Measurements from ENCODE around the gene EMILIN1. TPM values are rescaled to one million over a fixed set of nuclear protein-coding genes. Genes with fewer than 3 reads are reported as not detected.
A peak's percentile ranks its signal among the peaks of the same experiment; 100 is the strongest.

EMILIN1 gene
- total RNA-seq, 4 donors from 2014 or later = 7.9 to 32.2 (median 13.3) TPM

DNA sequence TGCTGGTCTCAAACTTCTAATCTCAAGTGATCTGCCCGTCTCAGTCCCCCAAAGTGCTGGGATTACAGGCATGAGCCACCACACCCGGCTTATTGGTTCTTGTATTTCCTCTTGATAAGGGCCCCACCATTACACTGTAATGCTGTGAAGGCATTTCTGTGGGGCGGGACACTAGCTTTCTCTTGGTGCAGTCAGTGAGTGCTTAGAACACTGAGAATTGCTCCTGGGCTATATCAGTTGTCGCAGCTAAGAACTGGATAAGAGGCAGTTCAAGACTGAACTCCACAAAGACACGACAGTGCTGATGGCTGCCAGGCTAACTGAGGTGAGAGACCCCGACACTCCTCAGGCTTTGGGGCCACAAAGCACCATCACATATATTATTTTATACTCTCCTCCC, 10.2 kb downstream of the EMILIN1 start:
- Histone ChIP-seq H3K4me1 (peaks cover 0 to 36% (median 10%) of the 10 kb centered on the region in 4 donors), H3K27ac (peak overlapping the region in 3 of 4 donors; percentile 6 to 96 (median 81)), H3K27me3 (no peaks in the 10 kb centered on the region), H3K9me3 (no peaks in the 10 kb centered on the region), H3K36me3 (no peaks in the 10 kb centered on the region), H3K4me3 (peak overlapping the region in 3 of 4 donors; percentile 2 to 88 (median 65))
- TF ChIP-seq, protein P1, sequence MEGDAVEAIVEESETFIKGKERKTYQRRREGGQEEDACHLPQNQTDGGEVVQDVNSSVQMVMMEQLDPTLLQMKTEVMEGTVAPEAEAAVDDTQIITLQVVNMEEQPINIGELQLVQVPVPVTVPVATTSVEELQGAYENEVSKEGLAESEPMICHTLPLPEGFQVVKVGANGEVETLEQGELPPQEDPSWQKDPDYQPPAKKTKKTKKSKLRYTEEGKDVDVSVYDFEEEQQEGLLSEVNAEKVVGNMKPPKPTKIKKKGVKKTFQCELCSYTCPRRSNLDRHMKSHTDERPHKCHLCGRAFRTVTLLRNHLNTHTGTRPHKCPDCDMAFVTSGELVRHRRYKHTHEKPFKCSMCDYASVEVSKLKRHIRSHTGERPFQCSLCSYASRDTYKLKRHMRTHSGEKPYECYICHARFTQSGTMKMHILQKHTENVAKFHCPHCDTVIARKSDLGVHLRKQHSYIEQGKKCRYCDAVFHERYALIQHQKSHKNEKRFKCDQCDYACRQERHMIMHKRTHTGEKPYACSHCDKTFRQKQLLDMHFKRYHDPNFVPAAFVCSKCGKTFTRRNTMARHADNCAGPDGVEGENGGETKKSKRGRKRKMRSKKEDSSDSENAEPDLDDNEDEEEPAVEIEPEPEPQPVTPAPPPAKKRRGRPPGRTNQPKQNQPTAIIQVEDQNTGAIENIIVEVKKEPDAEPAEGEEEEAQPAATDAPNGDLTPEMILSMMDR (IDR thresholded peaks at IDR 0.05) = no peak
- TF ChIP-seq POLR2A (IDR thresholded peaks at IDR 0.05) = peak; percentile 28 to 35
- no peak for DNase-seq

DNA sequence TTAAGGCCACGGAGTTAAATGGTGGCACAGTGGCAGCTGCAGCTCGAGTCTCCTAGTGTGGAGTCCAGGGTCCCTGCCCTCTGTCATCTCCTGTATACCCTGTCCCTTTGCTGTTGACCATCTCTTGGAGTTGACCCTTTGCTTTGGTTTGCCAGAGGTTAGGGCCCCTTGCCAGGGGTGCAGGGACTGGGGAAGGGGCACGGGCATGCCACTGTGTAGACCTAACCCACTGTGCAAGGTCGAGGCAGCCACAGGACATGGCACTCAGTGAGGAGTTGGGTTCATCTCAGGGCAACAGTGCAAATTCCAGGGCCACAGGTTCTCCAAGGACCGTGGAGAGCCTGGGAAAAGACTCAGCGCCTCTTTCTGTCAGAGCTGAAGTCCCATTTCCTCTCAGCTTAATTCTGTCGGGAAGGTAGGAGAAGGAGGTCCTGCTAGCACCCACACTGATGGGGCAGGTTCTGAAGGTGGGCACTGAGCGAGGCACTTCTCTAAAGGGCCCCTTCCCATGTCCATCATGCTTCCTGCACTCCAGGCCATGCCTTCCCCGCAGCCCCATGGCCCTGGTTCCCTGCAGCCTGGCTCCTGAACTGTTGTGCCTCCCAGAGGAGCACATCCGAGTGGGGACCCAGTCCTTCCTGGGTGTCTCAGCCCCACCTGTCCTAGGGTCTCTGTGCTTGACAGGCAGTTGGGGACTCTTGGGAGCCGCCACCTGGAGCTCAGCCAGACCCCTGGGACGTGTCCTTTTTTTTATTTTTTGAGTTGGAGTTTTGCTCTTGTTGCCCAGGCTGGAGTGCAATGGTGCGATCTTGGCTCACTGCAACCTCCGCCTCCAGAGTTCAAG, 10.9 kb downstream of the EMILIN1 start:
- no peak for TF ChIP-seq POLR2A (IDR thresholded peaks at IDR 0.05)
- TF ChIP-seq, protein P1 (IDR thresholded peaks at IDR 0.05) = no peak
- no peaks in the 10 kb centered on the region for H3K9me3 ChIP-seq
- H3K4me3 ChIP-seq = peak overlapping the region in 3 of 4 donors; percentile 10 to 88 (median 65)
- peaks cover 0 to 35% (median 11%) of the 10 kb centered on the region in 4 donors for H3K4me1 ChIP-seq
- H3K27ac ChIP-seq = peak overlapping the region in 3 of 4 donors; percentile 6 to 96 (median 81)
- H3K27me3 ChIP-seq = no peaks in the 10 kb centered on the region
- no peaks in the 10 kb centered on the region for H3K36me3 ChIP-seq
- DNase-seq = no peak

DNA sequence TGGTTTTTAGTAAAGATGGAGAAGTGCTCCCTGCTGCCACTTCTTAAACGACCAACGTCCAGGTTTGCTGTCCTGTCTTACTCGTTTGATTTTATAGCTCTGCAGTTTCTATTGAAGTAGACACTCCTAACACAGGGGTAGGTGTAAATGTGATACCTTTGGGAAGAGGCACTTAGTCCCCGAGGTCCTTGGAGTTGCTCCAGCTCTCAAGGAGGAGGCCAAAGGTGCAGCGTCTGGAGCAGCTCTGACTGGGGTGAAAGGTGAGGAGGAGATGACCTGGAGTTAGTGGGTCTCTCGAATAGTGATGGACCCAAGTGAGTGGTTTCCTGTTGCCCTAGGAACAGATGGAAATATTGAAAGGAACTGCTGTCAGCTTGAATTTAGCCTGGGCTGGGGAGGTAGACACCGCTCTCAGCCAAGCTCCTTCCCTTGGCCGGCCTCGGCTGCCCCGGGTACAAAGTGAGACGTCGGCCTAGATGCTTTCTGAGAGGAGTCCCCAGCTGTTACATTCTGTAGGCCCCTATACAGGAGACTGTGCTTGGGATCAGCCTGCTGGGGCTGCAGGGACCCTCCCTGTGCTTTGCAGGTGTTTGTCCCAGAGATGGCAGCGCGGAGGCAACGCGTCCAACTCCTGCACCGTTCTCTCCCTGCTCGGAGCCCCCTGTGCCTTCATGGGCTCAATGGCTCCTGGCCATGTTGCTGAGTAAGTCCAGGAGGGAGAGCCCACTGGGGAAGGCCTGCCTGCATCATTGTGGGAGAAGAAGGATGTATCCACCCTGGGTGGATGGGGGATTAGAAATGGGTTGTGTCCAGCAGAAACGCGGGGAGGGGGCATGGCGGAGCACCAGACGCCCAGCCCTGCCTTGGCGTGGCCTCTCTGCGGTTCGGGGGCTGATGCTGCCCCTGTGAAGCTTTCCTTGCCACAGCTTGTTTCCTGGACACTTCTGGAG, 13.6 kb downstream of the EMILIN1 start:
- DNase-seq = no peak
- Histone ChIP-seq H3K4me3 (peak overlapping the region in 2 of 4 donors; percentile 21 to 88), H3K36me3 (peaks cover 0 to 8% (median 0%) of the 10 kb centered on the region in 3 donors), H3K9me3 (no peaks in the 10 kb centered on the region), H3K4me1 (peaks cover 4 to 41% (median 8%) of the 10 kb centered on the region in 4 donors), H3K27me3 (no peaks in the 10 kb centered on the region), H3K27ac (peak overlapping the region in 3 of 4 donors; percentile 40 to 96 (median 86))
- peak in 1 of 2 donors; percentile 34 for TF ChIP-seq POLR2A (IDR thresholded peaks at IDR 0.05)
- TF ChIP-seq, protein P1 (IDR thresholded peaks at IDR 0.05) = no peak

DNA sequence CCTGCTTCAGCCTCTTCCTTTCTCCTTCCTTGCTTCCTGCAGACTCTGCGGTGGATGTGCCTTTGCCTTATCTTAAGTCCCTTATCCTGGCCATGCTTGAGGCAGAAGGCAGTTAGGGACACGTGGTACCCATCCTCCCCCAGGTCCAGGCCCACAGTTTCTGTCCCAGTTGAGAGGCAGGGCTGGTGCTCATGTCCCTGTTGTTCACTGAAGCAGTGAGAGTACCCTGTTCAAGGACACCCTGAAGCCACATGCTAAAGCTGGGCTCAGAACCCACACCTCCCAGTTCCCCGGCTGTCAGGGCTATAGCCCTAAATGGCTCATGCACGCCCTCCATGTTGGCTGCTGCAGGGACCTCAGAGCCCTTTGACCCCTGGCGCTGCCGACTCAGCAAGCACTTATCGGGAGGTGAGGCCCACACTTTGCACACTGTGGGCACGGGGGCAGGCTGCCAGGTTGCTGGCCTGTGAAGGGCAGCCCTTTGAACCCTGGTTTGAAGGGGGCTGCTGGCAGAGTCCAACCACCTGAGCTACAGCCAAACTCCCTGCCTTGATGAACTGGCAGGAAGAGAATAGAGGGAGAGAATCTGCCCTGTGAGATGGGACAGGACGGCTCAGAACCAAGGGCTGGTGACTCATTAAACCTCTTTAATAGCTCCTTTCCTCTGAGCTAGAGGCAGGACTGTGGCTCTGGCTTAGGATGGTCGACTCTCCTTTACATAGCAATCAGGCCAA, 14.4 kb downstream of the EMILIN1 start:
- H3K9me3 ChIP-seq = no peaks in the 10 kb centered on the region
- H3K4me3 ChIP-seq = peak overlapping the region in 2 of 4 donors; percentile 12 to 16
- TF ChIP-seq, protein P1 (IDR thresholded peaks at IDR 0.05) = no peak
- TF ChIP-seq POLR2A (IDR thresholded peaks at IDR 0.05) = peak; percentile 49 to 58
- peak overlapping the region in 3 of 4 donors; percentile 45 to 96 (median 86) for H3K27ac ChIP-seq
- peaks cover 0 to 17% (median 0%) of the 10 kb centered on the region in 3 donors for H3K36me3 ChIP-seq
- no peaks in the 10 kb centered on the region for H3K27me3 ChIP-seq
- peak in 2 of 3 donors; percentile 91 to 95 for DNase-seq
- H3K4me1 ChIP-seq = peaks cover 0 to 38% (median 8%) of the 10 kb centered on the region in 4 donors
